ENCODE results near the gene GSTT2B. TPM values are rescaled to one million over a fixed set of nuclear protein-coding genes. Genes with fewer than 3 reads are reported as not detected.
A peak's percentile ranks its signal among the peaks of the same experiment; 100 is the strongest.
"Not testable (repeated sequence)": the region's sequence is repeated elsewhere in the genome, so short reads cannot be mapped to it uniquely, and the experiment has no call there.

GSTT2B gene
- total RNA-seq, 2 experiments from 2014 or later = not detected

DNA sequence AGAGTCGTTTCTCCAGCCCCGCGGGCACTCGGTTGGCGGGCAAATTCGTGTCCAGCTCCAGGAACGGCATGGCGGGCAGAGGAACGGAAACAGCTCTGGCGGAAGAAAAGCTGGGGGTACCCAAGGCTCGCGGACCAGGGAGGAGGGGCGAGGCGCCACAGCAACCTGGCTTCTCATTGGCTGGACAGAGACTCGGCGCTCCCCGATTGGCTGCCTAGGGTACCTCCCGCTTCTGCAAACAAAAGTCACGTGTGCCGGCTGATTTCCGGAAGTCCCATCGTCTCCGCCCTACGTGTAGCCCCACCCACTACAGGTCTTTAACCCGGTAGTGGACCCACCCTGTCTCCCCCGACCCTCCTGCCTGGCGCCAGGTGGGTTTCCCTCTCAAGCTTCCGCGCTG, 13.3 kb upstream of the GSTT2B start, which contains the start of gene DDT:
Gene DDT (minus strand): TSS at position 97 of the 400 bp plus-strand sequence. CDS start 27 bp downstream, at position 70.
- CTCF ChIA-PET, H3K4me3 Mint-ChIP-seq, POLR2A ChIA-PET, H3K9me3 Mint-ChIP-seq, H3K27me3 Mint-ChIP-seq, DNase-seq, H3K27ac Mint-ChIP-seq: not testable (repeated sequence)
- peaks cover 23% of the 10 kb centered on the region for H3K4me1 Mint-ChIP-seq
- peaks cover 26% of the 10 kb centered on the region for H3K36me3 Mint-ChIP-seq (ENCODE audit: low read depth)

DNA sequence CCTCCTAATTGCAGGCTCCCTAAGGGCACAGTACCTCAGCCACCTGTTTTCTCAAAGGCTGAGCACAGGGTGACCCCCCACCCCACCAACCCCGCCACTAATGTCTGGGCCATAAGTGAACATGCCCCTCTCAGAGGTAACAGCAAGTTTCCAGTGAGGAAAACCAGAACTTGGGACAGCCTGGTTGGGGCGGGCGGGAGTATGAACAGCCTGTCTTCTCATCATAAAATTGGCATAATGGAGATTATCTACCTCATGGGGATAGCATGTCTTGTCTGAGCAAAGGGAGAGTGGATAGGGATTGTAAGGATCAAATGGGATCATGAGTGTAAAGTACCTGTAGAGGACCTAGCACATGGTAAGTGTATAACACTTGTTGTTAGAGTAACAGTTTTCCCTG, 10.9 kb upstream of the GSTT2B start:
- CTCF ChIA-PET, H3K27me3 Mint-ChIP-seq, POLR2A ChIA-PET, DNase-seq, H3K27ac Mint-ChIP-seq, H3K9me3 Mint-ChIP-seq: not testable (repeated sequence)
- H3K4me1 Mint-ChIP-seq = peaks cover 27% of the 10 kb centered on the region
- H3K36me3 Mint-ChIP-seq (ENCODE audit: low read depth) = peaks cover 31% of the 10 kb centered on the region
- H3K4me3 Mint-ChIP-seq = peak overlapping the region; percentile 43

DNA sequence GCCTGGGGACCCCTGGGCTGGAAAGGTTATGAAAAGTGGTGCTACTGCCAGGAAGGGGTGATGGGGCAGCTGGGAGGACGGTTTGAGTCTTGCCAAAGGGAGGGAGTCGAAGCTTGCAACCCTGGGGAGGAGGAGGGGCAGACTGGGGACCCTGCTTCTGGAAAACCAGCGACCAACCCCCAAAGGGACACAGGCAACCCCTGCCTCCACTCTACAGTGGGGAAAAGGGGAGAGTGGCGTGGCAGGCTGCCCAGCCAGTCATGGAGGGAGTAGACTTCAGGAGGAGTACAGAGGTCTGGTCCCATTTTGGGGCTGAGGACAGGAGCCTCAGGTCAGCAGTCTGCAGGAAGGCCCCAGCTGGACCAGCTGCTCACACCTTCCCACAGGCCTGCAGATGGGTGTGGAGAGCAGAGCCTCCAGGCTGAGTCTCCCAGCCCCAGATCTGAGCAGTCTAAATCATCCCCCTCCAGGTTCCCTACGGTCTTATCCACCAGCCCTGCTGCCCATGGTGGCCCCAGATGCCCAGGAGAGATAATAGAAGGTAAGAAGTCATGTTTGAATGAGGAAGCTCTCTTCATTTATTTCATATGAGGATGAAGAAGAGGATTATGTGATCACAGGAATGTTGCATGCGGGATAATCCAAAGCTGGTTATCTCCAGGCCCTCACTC, 10.0 kb upstream of the GSTT2B start:
- H3K36me3 Mint-ChIP-seq (ENCODE audit: low read depth) = peaks cover 31% of the 10 kb centered on the region

DNA sequence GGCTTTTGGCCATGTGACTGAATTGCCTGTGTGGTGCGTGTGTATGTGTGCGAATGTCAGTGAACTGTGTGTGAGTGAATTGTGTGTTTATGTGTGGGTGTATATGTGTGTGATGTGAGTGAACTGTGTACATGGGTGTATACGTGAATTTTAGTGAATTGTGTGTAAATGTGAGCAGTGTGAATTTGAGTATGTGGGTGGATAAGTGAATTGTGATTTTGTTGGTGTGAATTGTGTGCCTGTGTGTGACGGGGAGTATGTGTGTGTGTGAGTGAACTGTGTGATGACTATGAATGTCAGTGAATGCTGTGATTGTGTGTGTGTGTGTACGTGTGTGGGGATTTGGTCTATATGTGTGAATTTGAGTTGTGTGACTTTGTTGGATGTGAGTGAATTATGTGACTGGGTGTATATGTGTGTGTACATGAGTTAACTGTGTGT, 9.2 kb upstream of the GSTT2B start:
- POLR2A ChIA-PET = no interaction called here
- Mint-ChIP-seq H3K27me3 (no peaks in the 10 kb centered on the region), H3K27ac (no peak overlapping the region), H3K9me3 (no peaks in the 10 kb centered on the region), H3K36me3 (ENCODE audit: low read depth) (peaks cover 31% of the 10 kb centered on the region), H3K4me1 (peaks cover 27% of the 10 kb centered on the region), H3K4me3 (no peak overlapping the region)
- no peak for DNase-seq
- CTCF ChIA-PET = no interaction called here

More for the DNA sequence above, 10.0 kb upstream of the GSTT2B start:
- Mint-ChIP-seq H3K27ac (no peak overlapping the region), H3K9me3 (no peaks in the 10 kb centered on the region), H3K4me1 (peaks cover 27% of the 10 kb centered on the region), H3K27me3 (no peaks in the 10 kb centered on the region), H3K4me3 (no peak overlapping the region)
- DNase-seq = no peak
- CTCF ChIA-PET = no interaction called here
- POLR2A ChIA-PET = interaction anchor here (0.7 kb wide), 1 partner anchor 40 kb away, joined by 3 read pairs; the partner anchor contains the start of gene CABIN1

DNA sequence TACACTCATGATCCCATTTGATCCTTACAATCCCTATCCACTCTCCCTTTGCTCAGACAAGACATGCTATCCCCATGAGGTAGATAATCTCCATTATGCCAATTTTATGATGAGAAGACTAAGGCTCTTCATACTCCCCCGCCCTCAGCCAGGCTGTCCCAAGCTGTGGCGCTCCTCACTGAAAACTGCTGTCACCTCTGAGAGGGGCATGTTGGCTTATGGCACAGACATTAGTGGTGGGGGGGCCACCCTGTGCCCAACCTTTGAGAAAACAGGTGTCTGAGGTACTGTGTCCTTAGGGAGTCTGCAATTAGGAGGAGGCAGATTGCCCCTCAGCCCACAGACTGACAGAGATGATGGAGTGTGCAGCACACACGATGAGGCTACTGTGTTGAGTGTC, 8.1 kb upstream of the GSTT2B start:
- H3K4me1 Mint-ChIP-seq = peaks cover 27% of the 10 kb centered on the region
- H3K36me3 Mint-ChIP-seq (ENCODE audit: low read depth) = peaks cover 31% of the 10 kb centered on the region
- H3K27ac Mint-ChIP-seq = no peak overlapping the region
- DNase-seq = no peak
- ChIA-PET CTCF (no interaction called here), POLR2A (no interaction called here)
- H3K27me3 Mint-ChIP-seq = no peaks in the 10 kb centered on the region
- H3K4me3 Mint-ChIP-seq = peak overlapping the region; percentile 6
- H3K9me3 Mint-ChIP-seq = no peaks in the 10 kb centered on the region

DNA sequence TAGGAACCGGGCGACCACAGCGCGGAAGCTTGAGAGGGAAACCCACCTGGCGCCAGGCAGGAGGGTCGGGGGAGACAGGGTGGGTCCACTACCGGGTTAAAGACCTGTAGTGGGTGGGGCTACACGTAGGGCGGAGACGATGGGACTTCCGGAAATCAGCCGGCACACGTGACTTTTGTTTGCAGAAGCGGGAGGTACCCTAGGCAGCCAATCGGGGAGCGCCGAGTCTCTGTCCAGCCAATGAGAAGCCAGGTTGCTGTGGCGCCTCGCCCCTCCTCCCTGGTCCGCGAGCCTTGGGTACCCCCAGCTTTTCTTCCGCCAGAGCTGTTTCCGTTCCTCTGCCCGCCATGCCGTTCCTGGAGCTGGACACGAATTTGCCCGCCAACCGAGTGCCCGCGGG, 5.6 kb upstream of the GSTT2B start, which contains the start of gene DDTL:
Gene DDTL (plus strand): TSS at position 321 of the 400 bp plus-strand sequence. CDS start 27 bp downstream, at position 348.
- H3K27me3 Mint-ChIP-seq, POLR2A ChIA-PET: not testable (repeated sequence)
- H3K4me1 Mint-ChIP-seq = peaks cover 24% of the 10 kb centered on the region

DNA sequence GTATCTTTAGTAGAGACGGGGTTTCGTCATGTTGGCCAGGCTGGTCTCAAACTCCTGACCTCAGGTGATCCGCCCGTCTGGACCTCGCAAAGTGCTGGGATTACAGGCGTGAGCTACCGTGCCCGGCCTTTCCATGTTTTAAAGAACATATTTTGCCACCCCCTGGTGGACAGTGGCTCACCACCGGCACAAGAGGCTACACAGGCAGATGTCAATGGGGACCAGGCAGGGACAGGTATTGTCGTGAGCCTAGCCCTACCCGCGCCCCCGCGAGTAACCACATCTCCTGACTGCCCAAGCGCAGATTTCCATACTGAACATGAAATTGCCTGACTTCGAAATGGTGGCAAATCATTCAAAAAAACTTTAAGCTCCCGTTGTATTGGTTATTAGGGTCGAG, 5.1 kb upstream of the GSTT2B start:
- H3K27me3 Mint-ChIP-seq, DNase-seq, CTCF ChIA-PET, H3K4me3 Mint-ChIP-seq, H3K27ac Mint-ChIP-seq, POLR2A ChIA-PET, H3K9me3 Mint-ChIP-seq: not testable (repeated sequence)
- Mint-ChIP-seq H3K36me3 (ENCODE audit: low read depth) (peaks cover 22% of the 10 kb centered on the region), H3K4me1 (peaks cover 19% of the 10 kb centered on the region)

More for the DNA sequence above, 5.6 kb upstream of the GSTT2B start, which contains the start of gene DDTL:
- CTCF ChIA-PET, DNase-seq, H3K27ac Mint-ChIP-seq, H3K4me3 Mint-ChIP-seq, H3K9me3 Mint-ChIP-seq: not testable (repeated sequence)
- H3K36me3 Mint-ChIP-seq (ENCODE audit: low read depth) = peaks cover 27% of the 10 kb centered on the region

DNA sequence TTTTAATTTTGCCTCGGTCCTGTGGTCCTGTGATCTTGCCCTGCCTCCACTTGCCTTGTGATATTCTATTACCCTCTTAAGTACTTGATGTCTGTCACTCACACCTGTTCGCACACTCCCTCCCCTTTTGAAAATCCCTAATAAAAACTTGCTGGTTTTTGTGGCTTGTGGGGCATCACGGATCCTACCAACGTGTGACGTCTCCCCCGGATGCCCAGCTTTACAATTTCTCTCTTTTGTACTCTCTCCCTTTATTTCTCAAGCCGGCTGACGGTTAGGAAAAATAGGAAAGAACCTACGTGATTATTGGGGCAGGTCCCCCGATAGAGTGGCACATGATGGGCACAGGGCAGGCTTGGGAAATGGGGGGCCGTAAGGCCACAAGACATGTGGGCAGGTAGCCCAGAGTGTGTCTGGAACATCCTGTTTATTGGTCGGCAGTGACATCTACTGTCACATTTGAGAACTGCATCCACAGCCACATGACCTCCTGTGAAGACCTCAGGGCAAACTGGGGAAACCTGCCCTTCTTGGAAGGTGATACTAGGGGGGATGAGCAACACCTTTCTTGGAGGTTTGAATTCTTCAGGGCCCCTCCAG, 4.6 kb downstream of the GSTT2B start:
- H3K27ac Mint-ChIP-seq; H3K27me3 Mint-ChIP-seq; POLR2A ChIA-PET; H3K9me3 Mint-ChIP-seq; H3K4me1 Mint-ChIP-seq; H3K4me3 Mint-ChIP-seq; H3K36me3 Mint-ChIP-seq (ENCODE audit: low read depth): not testable (repeated sequence)
- DNase-seq = peak; percentile 81
- CTCF ChIA-PET = interaction anchor here (0.6 to 0.8 kb wide), 2 partner anchors 92 to 219 kb away, joined by 3 read pairs; no protein-coding TSS in a partner anchor

DNA sequence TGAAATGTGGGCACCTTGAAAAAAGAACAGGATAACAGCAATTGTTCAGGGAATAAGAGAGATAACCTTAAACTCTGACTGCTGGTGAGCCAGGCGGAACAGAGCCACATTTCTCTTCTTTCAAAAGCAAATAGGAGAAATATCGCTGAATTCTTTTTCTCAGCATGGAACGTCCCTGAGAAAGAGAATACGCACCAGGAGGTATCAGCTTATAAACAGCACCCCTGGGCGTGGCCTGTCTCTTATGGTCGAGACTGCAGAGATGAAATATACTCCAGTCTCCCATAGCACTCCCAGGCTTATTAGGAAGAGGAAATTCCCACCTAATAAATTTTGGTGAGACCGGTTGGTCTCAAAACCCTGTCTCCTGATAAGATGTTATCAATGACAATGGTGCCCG, 5.1 kb downstream of the GSTT2B start:
- CTCF ChIA-PET = interaction anchor here (0.6 to 0.8 kb wide), 2 partner anchors 92 to 219 kb away, joined by 3 read pairs; no protein-coding TSS in a partner anchor
- H3K27me3 Mint-ChIP-seq; H3K27ac Mint-ChIP-seq; POLR2A ChIA-PET; H3K4me3 Mint-ChIP-seq; H3K36me3 Mint-ChIP-seq (ENCODE audit: low read depth); H3K9me3 Mint-ChIP-seq; H3K4me1 Mint-ChIP-seq; DNase-seq: not testable (repeated sequence)

DNA sequence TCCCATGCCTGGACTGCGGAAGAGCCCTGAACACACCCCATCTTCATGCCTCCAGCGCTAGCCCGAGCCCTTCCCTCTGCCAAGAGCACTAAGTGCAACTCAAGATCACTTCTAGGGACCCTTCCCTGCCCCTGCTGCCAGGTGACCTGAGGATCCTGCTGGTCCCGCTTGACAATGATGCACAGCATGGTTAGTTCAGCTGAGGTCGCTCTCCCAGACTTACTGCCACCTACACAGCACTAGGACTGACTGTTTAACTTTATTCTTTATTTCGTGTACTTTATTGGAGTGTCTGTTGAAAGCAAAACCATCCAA, 6.0 kb downstream of the GSTT2B start:
- H3K4me1 Mint-ChIP-seq; H3K27me3 Mint-ChIP-seq; H3K36me3 Mint-ChIP-seq (ENCODE audit: low read depth); DNase-seq; H3K4me3 Mint-ChIP-seq; H3K27ac Mint-ChIP-seq; POLR2A ChIA-PET; H3K9me3 Mint-ChIP-seq; CTCF ChIA-PET: not testable (repeated sequence)

DNA sequence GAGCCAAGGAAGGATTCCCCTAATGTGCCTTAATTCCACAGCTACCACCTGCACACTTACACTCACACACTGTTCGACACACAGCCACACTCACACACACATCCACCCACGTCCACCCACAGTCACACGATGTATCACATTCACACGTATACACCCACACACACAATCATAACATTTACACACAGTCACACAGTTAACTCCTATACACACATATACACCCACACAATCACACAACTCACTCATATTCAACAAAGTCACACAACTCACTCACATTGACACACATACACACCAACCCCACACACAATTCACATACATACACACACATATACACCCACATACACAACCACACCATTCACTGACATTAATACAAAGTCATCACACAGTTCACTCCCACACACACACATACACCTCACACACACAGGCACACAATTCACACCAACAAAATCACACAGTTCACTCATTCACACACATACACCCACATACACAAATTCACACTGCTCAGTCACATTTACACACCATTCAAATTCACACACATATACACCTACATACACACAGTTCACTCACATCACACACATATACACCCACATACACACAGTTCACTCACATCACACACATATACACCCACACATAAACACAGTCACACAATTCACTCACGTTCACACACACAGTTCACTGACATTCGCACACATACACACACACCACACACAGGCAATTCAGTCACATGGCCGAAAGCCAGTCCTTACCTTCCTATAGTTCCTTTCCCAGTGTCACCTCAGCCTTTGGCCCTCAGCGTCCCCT, 6.6 kb downstream of the GSTT2B start:
- H3K27ac Mint-ChIP-seq, CTCF ChIA-PET, H3K27me3 Mint-ChIP-seq: not testable (repeated sequence)

DNA sequence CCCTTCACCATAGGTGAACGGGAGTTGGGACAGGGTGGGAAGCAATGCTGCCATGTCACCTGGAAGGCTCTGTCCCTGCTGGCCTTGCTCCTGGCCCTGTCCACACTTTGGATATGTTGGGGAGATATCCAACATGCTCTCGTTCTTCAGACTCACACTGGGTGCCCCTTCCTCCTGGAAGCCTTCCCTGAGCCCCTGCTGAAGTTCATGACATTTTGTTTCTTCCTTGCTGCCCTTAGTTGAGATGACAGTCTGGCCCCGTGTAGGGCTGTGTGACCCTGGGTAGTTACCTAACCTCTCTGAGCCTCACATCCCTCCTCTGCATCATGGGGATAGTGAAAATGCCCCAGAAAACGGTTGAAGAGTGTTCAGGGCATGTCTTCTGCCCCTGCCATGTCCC, 7.5 kb downstream of the GSTT2B start:
- CTCF ChIA-PET; H3K4me3 Mint-ChIP-seq; H3K9me3 Mint-ChIP-seq; H3K27me3 Mint-ChIP-seq; DNase-seq; H3K36me3 Mint-ChIP-seq (ENCODE audit: low read depth); H3K4me1 Mint-ChIP-seq; H3K27ac Mint-ChIP-seq; POLR2A ChIA-PET: not testable (repeated sequence)

More for the DNA sequence above, 6.6 kb downstream of the GSTT2B start:
- DNase-seq; H3K9me3 Mint-ChIP-seq; H3K36me3 Mint-ChIP-seq (ENCODE audit: low read depth); H3K4me3 Mint-ChIP-seq; H3K4me1 Mint-ChIP-seq; POLR2A ChIA-PET: not testable (repeated sequence)

DNA sequence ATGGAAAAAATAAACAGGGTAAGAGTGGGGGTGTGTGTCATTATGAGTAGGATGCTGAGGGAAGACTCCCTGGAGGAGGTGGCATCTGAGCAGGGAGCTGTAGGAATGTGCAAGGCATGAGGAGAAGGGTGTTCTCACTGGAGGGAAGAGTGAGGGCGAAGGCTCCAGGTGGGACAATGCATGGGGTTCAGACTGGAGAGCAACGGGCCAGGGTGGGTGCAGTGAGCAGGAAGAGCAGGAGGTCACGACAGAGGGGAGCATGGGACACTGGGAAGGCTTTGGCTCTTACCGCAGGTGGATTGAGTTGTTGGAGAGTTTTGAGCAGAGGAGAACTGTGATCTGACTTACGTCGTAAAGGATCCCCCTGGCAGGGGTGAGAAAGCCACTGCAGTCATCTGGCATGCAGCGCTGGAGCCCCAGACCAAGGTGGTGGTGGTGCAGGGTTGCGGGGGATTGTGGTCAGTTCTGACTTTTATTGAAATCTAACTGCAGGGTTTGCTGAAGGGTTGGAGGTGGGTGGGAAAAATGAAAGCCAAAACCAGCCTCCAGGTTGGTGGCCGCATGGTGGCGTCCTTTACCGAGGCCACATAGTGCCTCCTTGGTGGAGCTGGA, 8.1 kb downstream of the GSTT2B start:
- H3K4me3 Mint-ChIP-seq; H3K9me3 Mint-ChIP-seq; H3K27me3 Mint-ChIP-seq; H3K27ac Mint-ChIP-seq; H3K36me3 Mint-ChIP-seq (ENCODE audit: low read depth); POLR2A ChIA-PET; DNase-seq; CTCF ChIA-PET; H3K4me1 Mint-ChIP-seq: not testable (repeated sequence)

Measured in activated CD4-positive, alpha-beta memory T cell treated with anti-CD3 and anti-CD28 coated beads, Interleukin-2, amount 10 ng/mL, durations not matched to agents 7 days and 5 days (primary cell).